ENCODE results near the gene NHLRC2. TPM values are rescaled to one million over a fixed set of nuclear protein-coding genes. Genes with fewer than 3 reads are reported as not detected.

NHLRC2 gene
- total RNA-seq, 1 donor from 2014 or later: 46.1 TPM

DNA sequence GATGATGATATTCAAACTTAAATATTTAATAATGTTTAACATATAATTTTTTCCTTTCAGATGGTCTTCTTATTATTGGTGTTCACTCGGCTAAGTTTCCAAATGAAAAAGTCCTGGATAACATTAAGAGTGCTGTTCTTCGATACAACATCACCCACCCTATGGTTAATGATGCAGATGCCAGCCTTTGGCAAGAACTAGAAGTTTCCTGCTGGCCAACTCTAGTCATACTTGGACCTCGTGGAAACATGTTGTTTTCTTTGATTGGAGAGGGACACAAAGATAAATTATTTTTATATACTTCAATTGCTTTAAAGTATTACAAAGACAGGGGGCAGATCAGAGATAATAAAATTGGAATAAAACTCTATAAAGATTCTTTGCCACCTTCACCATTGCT is 22.0 kb downstream of the NHLRC2 start:
- no peak for DNase-seq
- Histone ChIP-seq H3K4me1 (no peaks in the 10 kb centered on the region), H3K9me3 (no peaks in the 10 kb centered on the region), H3K27me3 (no peaks in the 10 kb centered on the region), H3K36me3 (peaks cover 26% of the 10 kb centered on the region), H3K4me3 (no peak overlapping the region), H3K27ac (no peak overlapping the region)
- no peak for ATAC-seq
- intact Hi-C loops (cut with DNase I): no loop called here
- TF ChIP-seq, protein P1, sequence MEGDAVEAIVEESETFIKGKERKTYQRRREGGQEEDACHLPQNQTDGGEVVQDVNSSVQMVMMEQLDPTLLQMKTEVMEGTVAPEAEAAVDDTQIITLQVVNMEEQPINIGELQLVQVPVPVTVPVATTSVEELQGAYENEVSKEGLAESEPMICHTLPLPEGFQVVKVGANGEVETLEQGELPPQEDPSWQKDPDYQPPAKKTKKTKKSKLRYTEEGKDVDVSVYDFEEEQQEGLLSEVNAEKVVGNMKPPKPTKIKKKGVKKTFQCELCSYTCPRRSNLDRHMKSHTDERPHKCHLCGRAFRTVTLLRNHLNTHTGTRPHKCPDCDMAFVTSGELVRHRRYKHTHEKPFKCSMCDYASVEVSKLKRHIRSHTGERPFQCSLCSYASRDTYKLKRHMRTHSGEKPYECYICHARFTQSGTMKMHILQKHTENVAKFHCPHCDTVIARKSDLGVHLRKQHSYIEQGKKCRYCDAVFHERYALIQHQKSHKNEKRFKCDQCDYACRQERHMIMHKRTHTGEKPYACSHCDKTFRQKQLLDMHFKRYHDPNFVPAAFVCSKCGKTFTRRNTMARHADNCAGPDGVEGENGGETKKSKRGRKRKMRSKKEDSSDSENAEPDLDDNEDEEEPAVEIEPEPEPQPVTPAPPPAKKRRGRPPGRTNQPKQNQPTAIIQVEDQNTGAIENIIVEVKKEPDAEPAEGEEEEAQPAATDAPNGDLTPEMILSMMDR (IDR thresholded peaks at IDR 0.05): no peak

DNA sequence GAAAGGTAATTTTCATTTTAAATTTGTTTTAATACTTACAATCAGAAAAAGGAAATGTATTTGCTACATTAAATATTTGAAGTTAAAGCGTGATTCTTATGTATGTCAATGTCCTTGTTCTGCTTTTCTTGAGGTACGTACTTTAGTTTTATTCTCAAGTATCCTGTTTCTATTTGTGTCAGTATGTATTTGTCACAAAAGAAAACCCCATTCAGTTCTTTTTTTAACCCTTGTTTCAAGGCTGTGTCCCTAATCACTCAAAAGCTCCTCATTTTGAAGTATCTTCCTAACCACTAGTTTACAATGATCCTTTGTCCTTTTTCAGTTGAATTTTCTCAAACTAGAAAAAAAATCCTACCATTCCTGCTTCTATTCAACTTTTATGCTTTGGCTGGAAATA is 25.2 kb downstream of the NHLRC2 start:
- no peak for ATAC-seq
- no peak overlapping the region for H3K4me3 ChIP-seq
- no peaks in the 10 kb centered on the region for H3K27me3 ChIP-seq
- TF ChIP-seq, protein P1 (IDR thresholded peaks at IDR 0.05): no peak
- no peaks in the 10 kb centered on the region for H3K9me3 ChIP-seq
- H3K4me1 ChIP-seq: no peaks in the 10 kb centered on the region
- peaks cover 29% of the 10 kb centered on the region for H3K36me3 ChIP-seq
- no peak overlapping the region for H3K27ac ChIP-seq
- DNase-seq: no peak
- intact Hi-C loops (cut with DNase I): no loop called here

DNA sequence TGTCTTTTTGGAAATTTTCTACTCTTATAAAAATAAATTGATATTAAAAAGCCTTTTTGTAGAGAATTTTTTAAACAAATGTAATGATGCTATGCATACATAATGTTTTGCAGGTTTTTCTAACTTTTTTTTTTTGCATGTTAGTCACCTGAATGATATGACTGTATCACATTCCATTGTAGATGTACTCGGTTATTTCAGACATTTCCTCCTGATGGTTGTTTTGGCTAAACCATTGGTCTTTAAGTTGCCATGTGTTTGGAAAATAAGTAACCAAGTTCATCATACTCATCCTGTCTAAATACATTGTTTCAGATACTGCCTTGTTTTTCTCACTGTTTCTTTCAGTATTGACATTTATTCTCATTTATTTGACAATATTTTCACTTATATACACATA is 25.8 kb downstream of the NHLRC2 start:
- TF ChIP-seq, protein P1 (IDR thresholded peaks at IDR 0.05): no peak
- no peaks in the 10 kb centered on the region for H3K27me3 ChIP-seq
- no peak overlapping the region for H3K27ac ChIP-seq
- no peaks in the 10 kb centered on the region for H3K9me3 ChIP-seq
- peaks cover 29% of the 10 kb centered on the region for H3K36me3 ChIP-seq
- H3K4me1 ChIP-seq: no peaks in the 10 kb centered on the region
- intact Hi-C loops (cut with DNase I): no loop called here
- DNase-seq (no peak), ATAC-seq (no peak)
- H3K4me3 ChIP-seq: no peak overlapping the region

DNA sequence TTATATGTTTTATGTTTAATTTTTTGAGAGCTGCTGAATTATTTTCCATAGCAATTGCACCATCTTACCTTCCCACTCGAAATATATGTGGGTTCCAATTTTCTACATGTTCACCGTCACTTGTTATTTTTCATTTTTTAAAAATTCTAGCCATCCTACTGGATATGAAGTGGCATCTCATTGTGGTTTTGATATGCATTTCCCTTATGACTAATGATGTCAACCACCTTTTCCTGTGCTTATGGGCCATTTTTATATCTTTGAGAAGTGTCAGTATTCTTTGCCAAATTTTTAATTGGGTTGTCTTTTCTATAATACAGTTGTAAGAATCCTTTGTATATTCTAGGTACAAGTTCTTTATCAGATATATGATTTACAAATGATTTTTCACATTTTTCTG is 27.8 kb downstream of the NHLRC2 start:
- H3K4me3 ChIP-seq: no peak overlapping the region
- H3K9me3 ChIP-seq: no peaks in the 10 kb centered on the region
- DNase-seq (no peak), ATAC-seq (no peak)
- H3K27ac ChIP-seq: no peak overlapping the region
- intact Hi-C loops (cut with DNase I): no loop called here
- TF ChIP-seq, protein P1 (IDR thresholded peaks at IDR 0.05): no peak
- H3K4me1 ChIP-seq: no peaks in the 10 kb centered on the region
- H3K36me3 ChIP-seq: peaks cover 32% of the 10 kb centered on the region
- no peaks in the 10 kb centered on the region for H3K27me3 ChIP-seq

DNA sequence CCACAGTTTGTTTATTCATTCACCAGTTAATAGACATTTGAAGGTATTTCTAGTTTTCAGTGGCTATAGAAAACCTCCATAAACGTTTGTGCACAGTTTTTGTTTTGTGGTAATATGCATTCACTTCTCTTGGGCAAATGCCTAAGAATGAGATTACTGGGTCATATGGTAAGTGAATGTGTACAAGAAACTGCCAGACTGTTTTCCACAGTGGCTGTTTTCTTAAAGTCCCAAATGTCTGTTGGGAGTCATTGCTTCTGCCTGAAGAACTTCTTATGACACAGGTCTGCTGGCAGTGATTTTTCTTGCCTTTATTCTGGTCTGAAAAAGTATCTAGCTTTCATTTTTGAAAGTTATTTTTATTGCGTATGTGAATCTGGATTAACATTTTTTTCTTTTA is 35.5 kb downstream of the NHLRC2 start:
- Histone ChIP-seq H3K9me3 (no peaks in the 10 kb centered on the region), H3K4me3 (no peak overlapping the region), H3K27me3 (no peaks in the 10 kb centered on the region), H3K4me1 (no peaks in the 10 kb centered on the region), H3K36me3 (peaks cover 15% of the 10 kb centered on the region), H3K27ac (no peak overlapping the region)
- TF ChIP-seq, protein P1 (IDR thresholded peaks at IDR 0.05): no peak
- no peak for ATAC-seq
- intact Hi-C loops (cut with DNase I): no loop called here
- DNase-seq: no peak

DNA sequence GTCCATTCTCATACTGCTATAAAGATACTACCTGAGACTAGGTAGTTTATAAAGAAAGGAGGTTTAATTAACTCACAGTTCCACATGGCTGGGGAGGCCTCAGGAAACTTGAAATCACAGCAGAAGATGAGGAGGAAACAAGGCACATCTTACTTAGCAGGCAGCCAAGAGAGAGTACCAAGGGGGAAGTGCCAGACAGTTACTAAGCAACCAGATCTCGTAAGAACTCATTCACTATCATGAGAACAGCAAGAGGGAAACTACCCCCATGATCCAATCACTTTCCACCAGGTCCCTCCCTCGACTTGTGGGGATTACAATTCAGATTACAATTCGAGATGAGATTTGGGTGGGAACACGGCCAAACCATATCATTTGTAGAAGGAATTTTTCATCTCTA is 36.3 kb downstream of the NHLRC2 start:
- DNase-seq (no peak), ATAC-seq (peak; percentile 30)
- Histone ChIP-seq H3K9me3 (no peaks in the 10 kb centered on the region), H3K27me3 (no peaks in the 10 kb centered on the region), H3K4me3 (no peak overlapping the region), H3K27ac (no peak overlapping the region), H3K36me3 (peaks cover 15% of the 10 kb centered on the region), H3K4me1 (no peaks in the 10 kb centered on the region)
- intact Hi-C loops (cut with DNase I): no loop called here
- TF ChIP-seq, protein P1 (IDR thresholded peaks at IDR 0.05): no peak

Data from upper lobe of right lung (tissue), 1 donor.